ACC112 (cell line): ENCODE measurements around the gene TMEM254.
"Not testable (repeated sequence)": the region's sequence is repeated elsewhere in the genome, so short reads cannot be mapped to it uniquely, and the experiment has no call there.

Source experiments
- H2AFZ ChIP-seq: fragments of 200-600 bp; sonication (generic); one replicate; pipeline ENCODE4 v1.6.0; 2017; ENCODE audit warnings: antibody characterized with exemption, low read length; ENCODE audit not compliant: unreplicated experiment
- H3K27ac ChIP-seq: fragments of 200-600 bp; sonication (generic); 2 replicates; pipeline ENCODE4 v1.5.1; 2014; ENCODE audit warnings: low read depth, mild to moderate bottlenecking, antibody characterized with exemption, low read length, moderate library complexity
- H3K27me3 ChIP-seq: fragments of 200-600 bp; sonication (generic); 2 replicates; pipeline ENCODE4 v1.6.1; 2014; ENCODE audit warnings: mild to moderate bottlenecking, antibody characterized with exemption, low read length, moderate library complexity, mixed read lengths; ENCODE audit not compliant: insufficient read depth
- H3K36me3 ChIP-seq: fragments of 200-600 bp; sonication (generic); 2 replicates; pipeline ENCODE4 v1.6.1; 2016; ENCODE audit warnings: mild to moderate bottlenecking, antibody characterized with exemption, low read length, moderate library complexity, mixed read lengths; ENCODE audit not compliant: insufficient read depth
- H3K4me1 ChIP-seq: fragments of 200-600 bp; sonication (generic); one replicate; pipeline ENCODE4 v1.6.1; 2016; ENCODE audit warnings: low read length, mixed read lengths; ENCODE audit not compliant: insufficient read depth, unreplicated experiment, control insufficient read depth
- H3K4me3 ChIP-seq: fragments of 200-600 bp; sonication (generic); 2 replicates; pipeline ENCODE4 v1.5.1; 2014; ENCODE audit warnings: mild to moderate bottlenecking, low read depth, low read length
- H3K79me2 ChIP-seq: fragments of 200-600 bp; sonication (generic); one replicate; pipeline ENCODE4 v1.6.0; 2016; ENCODE audit warnings: low read length; ENCODE audit not compliant: control insufficient read depth, unreplicated experiment, insufficient read depth

Gene TMEM254

GRCh38 chr10:80132299-80133139 lies 54.1 kb downstream of the TMEM254 start, which contains the start of gene PLAC9:
TSS of gene PLAC9 (plus strand) at chr10:80132730. CDS start at chr10:80132763, 33 bp downstream.
- peak within 1 kb of the TSS; percentile 83 for H3K4me3 ChIP-seq
- H3K79me2 ChIP-seq: peaks cover 5% of the 10 kb centered on the region
- peak within 1 kb of the TSS; percentile 75 for H2AFZ ChIP-seq
- peaks cover 32% of the 10 kb centered on the region for H3K4me1 ChIP-seq
- no peaks in the 10 kb centered on the region for H3K27me3 ChIP-seq
- no peaks in the 10 kb centered on the region for H3K36me3 ChIP-seq
- peak within 1 kb of the TSS; percentile 49 for H3K27ac ChIP-seq

- H3K27ac ChIP-seq: peak overlapping the region; percentile 49
- H3K4me1 ChIP-seq: peaks cover 37% of the 10 kb centered on the region
- H3K36me3 ChIP-seq: no peaks in the 10 kb centered on the region
- H3K27me3 ChIP-seq: no peaks in the 10 kb centered on the region
- H2AFZ ChIP-seq: peak overlapping the region; percentile 75
- peak overlapping the region; percentile 83 for H3K4me3 ChIP-seq
- H3K79me2 ChIP-seq: peaks cover 5% of the 10 kb centered on the region
These were observed 54.7 kb downstream of the TMEM254 start for GRCh38 chr10:80133206-80133605.

GRCh38 chr10:80133687-80134086 lies 55.2 kb downstream of the TMEM254 start:
- not testable (repeated sequence) for H3K36me3 ChIP-seq, H2AFZ ChIP-seq, H3K27me3 ChIP-seq, H3K79me2 ChIP-seq
- H3K4me3 ChIP-seq: peak overlapping the region; percentile 83
- peak overlapping the region; percentile 35; the same call in 1 of the 2 replicates for H3K27ac ChIP-seq
- peaks cover 38% of the 10 kb centered on the region for H3K4me1 ChIP-seq

- Histone ChIP-seq H3K4me3 (peak overlapping the region; percentile 42), H3K27ac (peak overlapping the region; percentile 92), H3K36me3 (no peaks in the 10 kb centered on the region), H3K27me3 (no peaks in the 10 kb centered on the region), H3K79me2 (peaks cover 9% of the 10 kb centered on the region), H2AFZ (no peak overlapping the region), H3K4me1 (peaks cover 38% of the 10 kb centered on the region)
These were observed 57.7 kb downstream of the TMEM254 start for GRCh38 chr10:80136134-80136571.

GRCh38 chr10:80137031-80137862 lies 58.8 kb downstream of the TMEM254 start:
- no peak overlapping the region for H2AFZ ChIP-seq
- peak overlapping the region; percentile 25; the same call in 1 of the 2 replicates for H3K4me3 ChIP-seq
- no peaks in the 10 kb centered on the region for H3K36me3 ChIP-seq
- H3K27me3 ChIP-seq: no peaks in the 10 kb centered on the region
- peak overlapping the region; percentile 92 for H3K27ac ChIP-seq
- H3K4me1 ChIP-seq: peaks cover 28% of the 10 kb centered on the region
- H3K79me2 ChIP-seq: peaks cover 9% of the 10 kb centered on the region

GRCh38 chr10:80137920-80138319 lies 59.5 kb downstream of the TMEM254 start:
- no peaks in the 10 kb centered on the region for H3K27me3 ChIP-seq

GRCh38 chr10:80139265-80139664 lies 60.8 kb downstream of the TMEM254 start:
- no peak overlapping the region for H3K27ac ChIP-seq
- no peak overlapping the region for H3K4me3 ChIP-seq
- H3K27me3 ChIP-seq: no peaks in the 10 kb centered on the region
- peaks cover 9% of the 10 kb centered on the region for H3K79me2 ChIP-seq
- H3K4me1 ChIP-seq: peaks cover 28% of the 10 kb centered on the region
- no peak overlapping the region for H2AFZ ChIP-seq
- H3K36me3 ChIP-seq: no peaks in the 10 kb centered on the region

More at GRCh38 chr10:80137920-80138319, 59.5 kb downstream of the TMEM254 start:
- Histone ChIP-seq H3K27ac (no peak overlapping the region), H3K4me1 (peaks cover 28% of the 10 kb centered on the region), H3K4me3 (no peak overlapping the region), H3K36me3 (no peaks in the 10 kb centered on the region), H3K79me2 (peaks cover 9% of the 10 kb centered on the region), H2AFZ (no peak overlapping the region)

- Histone ChIP-seq H3K27ac (no peak overlapping the region), H3K4me3 (no peak overlapping the region), H3K79me2 (peaks cover 4% of the 10 kb centered on the region), H3K4me1 (peaks cover 25% of the 10 kb centered on the region), H2AFZ (no peak overlapping the region), H3K36me3 (no peaks in the 10 kb centered on the region), H3K27me3 (no peaks in the 10 kb centered on the region)
These were observed 61.8 kb downstream of the TMEM254 start for GRCh38 chr10:80140251-80140650.

GRCh38 chr10:80141696-80142460 lies 63.4 kb downstream of the TMEM254 start:
- Histone ChIP-seq H3K79me2 (peaks cover 4% of the 10 kb centered on the region), H3K4me1 (peaks cover 26% of the 10 kb centered on the region), H3K27ac (no peak overlapping the region), H3K4me3 (no peak overlapping the region), H3K36me3 (no peaks in the 10 kb centered on the region), H3K27me3 (no peaks in the 10 kb centered on the region), H2AFZ (no peak overlapping the region)
